ENCODE results near the gene CDH18. TPM values are rescaled to one million over a fixed set of nuclear protein-coding genes. Genes with fewer than 3 reads are reported as not detected.

The CDH18 gene
- total RNA-seq, 2 donors from 2014 or later = 0.78 to 2.0 TPM

GRCh38 chr5:19891658-19892057, 96.3 kb downstream of the CDH18 start:
- 79 to 89% methylated on average over 1 of the region's 1 CpG for WGBS, 2 donors
- H3K9me3 ChIP-seq = no peaks in the 10 kb centered on the region
- TF ChIP-seq CTCF (IDR thresholded peaks at IDR 0.05) (no peak), POLR2A (IDR thresholded peaks at IDR 0.05) (no peak)

DNA sequence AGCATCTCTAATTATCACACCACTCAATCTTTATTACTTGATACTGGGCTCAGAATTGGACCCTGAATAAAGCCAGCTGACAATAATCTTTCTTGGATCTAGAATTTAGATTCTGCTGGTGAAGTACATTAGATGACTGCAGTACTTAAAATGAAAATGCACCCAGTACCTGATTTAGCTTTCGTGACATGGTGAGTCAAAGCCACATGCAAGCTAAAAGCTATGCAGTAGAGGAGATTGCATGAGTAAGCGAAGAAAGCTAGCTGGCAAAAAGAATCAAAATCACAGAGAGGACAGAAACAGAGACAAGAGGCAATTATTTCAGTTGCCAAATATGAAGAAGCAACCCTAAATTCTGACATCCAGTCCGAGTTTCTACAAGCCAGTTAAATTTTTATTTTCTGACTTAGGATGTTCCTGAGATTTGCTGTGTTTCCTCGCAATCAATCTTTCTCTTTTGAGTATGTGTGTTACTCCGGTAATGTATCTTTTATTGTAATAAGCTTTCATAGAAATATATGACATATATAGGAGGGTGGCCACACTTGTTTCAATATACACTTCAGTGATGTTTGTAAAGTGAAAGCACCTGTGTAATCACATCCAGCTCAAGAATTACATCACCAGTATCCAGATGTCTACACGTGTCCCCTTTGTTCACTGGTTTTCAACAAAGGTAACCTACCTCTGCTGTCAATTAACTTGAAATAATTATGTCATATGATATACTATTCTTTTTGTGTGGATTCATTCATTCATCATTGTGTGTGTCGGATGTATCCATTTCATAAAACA, 101.7 kb downstream of the CDH18 start:
- no peaks in the 10 kb centered on the region for H3K36me3 ChIP-seq (replicated peaks in 1 of 2; ENCODE audit: insufficient read depth in 1 of 2, low read depth in 2 of 2)
- intact Hi-C loops (cut with DNase I) = no loop called here
- TF ChIP-seq CTCF (IDR thresholded peaks at IDR 0.05) (no peak), POLR2A (IDR thresholded peaks at IDR 0.05) (no peak)
- DNase-seq (no peak), ATAC-seq (no peak)
- no peak overlapping the region for H3K27ac ChIP-seq
- no peak overlapping the region for H3K4me3 ChIP-seq
- H3K9me3 ChIP-seq = no peaks in the 10 kb centered on the region
- WGBS, 2 donors = 85 to 89% methylated on average over 7 of the region's 7 CpGs
- H3K4me1 ChIP-seq = peaks cover 5% of the 10 kb centered on the region
- no peaks in the 10 kb centered on the region for H3K27me3 ChIP-seq

More at GRCh38 chr5:19891658-19892057, 96.3 kb downstream of the CDH18 start:
- no peak for ATAC-seq
- no peak for DNase-seq
- intact Hi-C loops (cut with DNase I) = no loop called here
- Histone ChIP-seq H3K4me3 (no peak overlapping the region), H3K4me1 (no peaks in the 10 kb centered on the region), H3K36me3 (replicated peaks in 1 of 2; ENCODE audit: insufficient read depth in 1 of 2, low read depth in 2 of 2) (no peaks in the 10 kb centered on the region), H3K27ac (no peak overlapping the region), H3K27me3 (no peaks in the 10 kb centered on the region)

DNA sequence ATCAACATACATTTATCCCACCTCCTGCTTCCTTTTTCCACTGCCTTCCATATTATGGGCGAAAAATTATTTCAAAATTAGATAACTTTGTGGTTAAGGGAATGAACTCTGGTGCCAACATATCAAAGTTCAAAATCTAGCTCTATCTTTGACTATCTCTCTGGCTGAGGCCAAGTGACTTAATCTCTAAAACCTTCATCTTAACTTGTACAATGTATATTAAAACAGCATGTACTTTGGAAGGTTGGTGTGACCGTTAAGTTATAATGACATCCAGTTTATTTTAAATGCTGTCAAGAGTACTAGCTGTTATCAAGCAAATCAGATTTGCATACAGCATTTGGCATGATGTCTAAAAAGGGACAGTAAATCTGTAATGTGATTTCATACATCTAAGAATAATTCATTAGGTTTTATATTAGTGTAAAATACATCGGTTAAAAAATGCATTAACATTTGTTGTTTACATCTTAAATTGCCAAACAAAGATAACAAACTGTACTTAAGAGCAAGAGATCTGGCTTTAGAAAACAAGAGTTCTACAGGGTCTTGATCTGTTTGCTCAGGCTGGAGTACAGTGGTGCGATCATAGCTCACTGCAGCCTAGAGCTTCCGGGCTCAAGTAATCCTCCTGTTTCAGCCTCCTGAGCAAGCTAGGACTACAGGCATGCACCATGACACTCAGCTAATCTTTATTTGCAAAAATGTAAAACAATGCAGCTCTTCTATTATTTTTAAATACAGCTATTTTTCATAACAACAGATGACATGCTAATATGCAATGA, 102.8 kb downstream of the CDH18 start:
- DNase-seq (no peak), ATAC-seq (no peak)
- peaks cover 14% of the 10 kb centered on the region for H3K4me1 ChIP-seq
- TF ChIP-seq CTCF (IDR thresholded peaks at IDR 0.05) = no peak
- TF ChIP-seq POLR2A (IDR thresholded peaks at IDR 0.05) = no peak
- 70 to 71% methylated on average over 5 of the region's 5 CpGs for WGBS, 2 donors
- H3K9me3 ChIP-seq = no peaks in the 10 kb centered on the region
- no peak overlapping the region for H3K4me3 ChIP-seq
- H3K36me3 ChIP-seq (replicated peaks in 1 of 2; ENCODE audit: insufficient read depth in 1 of 2, low read depth in 2 of 2) = no peaks in the 10 kb centered on the region
- intact Hi-C loops (cut with DNase I) = no loop called here
- H3K27me3 ChIP-seq = no peaks in the 10 kb centered on the region
- no peak overlapping the region for H3K27ac ChIP-seq

DNA sequence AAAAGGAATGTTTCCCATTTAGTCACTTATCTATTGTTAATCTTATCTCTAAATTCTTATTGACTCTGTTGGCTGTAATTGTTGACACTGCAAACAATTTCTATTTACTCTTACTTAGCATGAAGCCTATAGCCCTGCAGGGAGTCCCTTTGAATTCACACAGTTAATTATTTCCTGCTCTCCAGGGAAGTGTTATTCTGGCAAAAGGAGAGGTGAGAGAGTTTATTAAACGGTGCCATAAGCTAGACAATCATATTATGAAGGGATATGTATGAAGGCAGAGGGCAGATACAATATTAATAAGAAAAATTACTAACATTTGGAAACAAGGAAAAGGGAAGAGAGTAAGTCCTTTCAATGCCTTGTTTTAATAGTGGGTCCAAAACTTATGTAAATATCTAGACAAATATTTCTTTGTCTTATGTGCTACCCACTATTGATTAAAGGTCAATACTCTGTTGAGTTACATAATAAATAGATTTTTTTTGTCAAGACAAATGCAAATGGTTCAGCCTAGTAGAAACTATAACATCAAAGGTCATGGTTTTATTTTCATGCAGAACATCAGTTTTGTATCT, 107.1 kb downstream of the CDH18 start:
- H3K9me3 ChIP-seq = no peaks in the 10 kb centered on the region
- WGBS, 2 donors = 0% methylated on average over 1 of the region's 1 CpG
- H3K27ac ChIP-seq = no peak overlapping the region
- H3K36me3 ChIP-seq (replicated peaks in 1 of 2; ENCODE audit: insufficient read depth in 1 of 2, low read depth in 2 of 2) = no peaks in the 10 kb centered on the region
- H3K4me1 ChIP-seq = peaks cover 14% of the 10 kb centered on the region
- H3K27me3 ChIP-seq = no peaks in the 10 kb centered on the region
- intact Hi-C loops (cut with DNase I) = no loop called here
- no peak for DNase-seq
- ATAC-seq = peak; percentile 62
- TF ChIP-seq CTCF (IDR thresholded peaks at IDR 0.05) (no peak), POLR2A (IDR thresholded peaks at IDR 0.05) (no peak)
- no peak overlapping the region for H3K4me3 ChIP-seq

Data from body of pancreas (tissue), 4 donors.